Measurements from ENCODE around the gene MRPS21.

MRPS21 gene

DNA sequence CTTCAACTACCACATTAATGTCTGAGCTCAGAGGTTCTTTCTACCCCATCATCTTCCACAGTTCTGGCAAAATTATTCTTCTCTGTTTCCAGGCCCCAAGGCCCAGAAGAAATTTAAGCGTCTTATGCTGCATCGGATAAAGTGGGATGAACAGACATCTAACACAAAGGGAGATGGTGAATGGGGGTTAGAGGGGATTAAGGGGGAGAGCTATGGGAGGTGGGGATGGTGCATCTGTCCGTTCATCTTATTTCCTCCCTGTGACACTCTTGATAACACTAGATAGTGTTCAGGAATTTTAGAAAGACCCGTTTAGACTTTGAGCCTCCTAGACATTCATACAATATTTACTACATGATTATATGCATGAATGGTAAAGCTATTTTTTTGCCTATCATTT lies 52.7 kb downstream of the MRPS21 start:
- no peaks in the 10 kb centered on the region for H3K79me2 ChIP-seq (ENCODE audit: insufficient read depth, low read length)
- no peak overlapping the region for H3K9ac ChIP-seq (ENCODE audit: low read length)
- no peaks in the 10 kb centered on the region for H3K27me3 ChIP-seq (ENCODE audit: low read length)
- no peaks in the 10 kb centered on the region for H3K9me2 ChIP-seq (replicated peaks; ENCODE audit: insufficient read depth, low read length)
- no peak overlapping the region for H3K4me3 ChIP-seq (ENCODE audit: insufficient read depth, low read length, poor library complexity, severe bottlenecking)
- TF ChIP-seq, protein P1, sequence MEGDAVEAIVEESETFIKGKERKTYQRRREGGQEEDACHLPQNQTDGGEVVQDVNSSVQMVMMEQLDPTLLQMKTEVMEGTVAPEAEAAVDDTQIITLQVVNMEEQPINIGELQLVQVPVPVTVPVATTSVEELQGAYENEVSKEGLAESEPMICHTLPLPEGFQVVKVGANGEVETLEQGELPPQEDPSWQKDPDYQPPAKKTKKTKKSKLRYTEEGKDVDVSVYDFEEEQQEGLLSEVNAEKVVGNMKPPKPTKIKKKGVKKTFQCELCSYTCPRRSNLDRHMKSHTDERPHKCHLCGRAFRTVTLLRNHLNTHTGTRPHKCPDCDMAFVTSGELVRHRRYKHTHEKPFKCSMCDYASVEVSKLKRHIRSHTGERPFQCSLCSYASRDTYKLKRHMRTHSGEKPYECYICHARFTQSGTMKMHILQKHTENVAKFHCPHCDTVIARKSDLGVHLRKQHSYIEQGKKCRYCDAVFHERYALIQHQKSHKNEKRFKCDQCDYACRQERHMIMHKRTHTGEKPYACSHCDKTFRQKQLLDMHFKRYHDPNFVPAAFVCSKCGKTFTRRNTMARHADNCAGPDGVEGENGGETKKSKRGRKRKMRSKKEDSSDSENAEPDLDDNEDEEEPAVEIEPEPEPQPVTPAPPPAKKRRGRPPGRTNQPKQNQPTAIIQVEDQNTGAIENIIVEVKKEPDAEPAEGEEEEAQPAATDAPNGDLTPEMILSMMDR (IDR thresholded peaks at IDR 0.05; ENCODE audit: insufficient read depth, low read length, poor library complexity, severe bottlenecking), result no peak
- TF ChIP-seq EZH2phosphoT487 (conservative IDR thresholded peaks at IDR 0.05; ENCODE audit: low read length), result no peak
- no peaks in the 10 kb centered on the region for H3F3A ChIP-seq (ENCODE audit: insufficient read depth)
- H2AFZ ChIP-seq (ENCODE audit: low read depth, low read length, severe bottlenecking), result no peak overlapping the region
- H3K27ac ChIP-seq (ENCODE audit: low read depth, low read length), result no peak overlapping the region
- H4K20me1 ChIP-seq (ENCODE audit: low read depth, low read length), result no peaks in the 10 kb centered on the region
- H3K36me3 ChIP-seq (ENCODE audit: low read length), result peaks cover 39% of the 10 kb centered on the region; the same call in 1 of the 2 replicates
- no peaks in the 10 kb centered on the region for H3K9me3 ChIP-seq (ENCODE audit: insufficient read depth, low read length)
- no peak overlapping the region for H3K4me2 ChIP-seq (ENCODE audit: low read depth, low read length, poor library complexity, severe bottlenecking)

DNA sequence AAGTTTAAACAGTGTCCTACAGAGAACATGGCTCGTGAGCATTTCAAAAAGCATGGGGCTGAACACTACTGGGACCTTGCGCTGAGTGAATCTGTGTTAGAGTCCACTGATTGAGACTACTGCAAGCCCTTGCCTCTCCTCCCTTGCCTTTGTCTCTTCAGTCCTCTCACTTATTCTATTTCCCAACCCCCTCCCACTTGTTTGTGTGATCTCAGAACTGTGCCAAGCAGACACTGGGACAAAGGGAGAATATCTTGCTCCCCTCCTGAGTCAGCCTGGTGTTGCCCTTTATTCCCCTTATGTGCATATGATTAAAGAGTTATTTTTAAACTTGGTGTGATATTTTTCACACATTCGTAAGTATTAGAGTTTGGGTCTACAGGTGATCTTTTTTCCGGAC lies 59.2 kb downstream of the MRPS21 start:
- no peak overlapping the region for H3K27ac ChIP-seq (ENCODE audit: low read depth, low read length)
- H3K36me3 ChIP-seq (ENCODE audit: low read length), result peaks cover 22% of the 10 kb centered on the region; the same call in 1 of the 2 replicates
- H3K9me2 ChIP-seq (replicated peaks; ENCODE audit: insufficient read depth, low read length), result no peaks in the 10 kb centered on the region
- no peak overlapping the region for H3K4me2 ChIP-seq (ENCODE audit: low read depth, low read length, poor library complexity, severe bottlenecking)
- H3K79me2 ChIP-seq (ENCODE audit: insufficient read depth, low read length), result no peaks in the 10 kb centered on the region
- no peaks in the 10 kb centered on the region for H3K27me3 ChIP-seq (ENCODE audit: low read length)
- H3K9me3 ChIP-seq (ENCODE audit: insufficient read depth, low read length), result no peaks in the 10 kb centered on the region
- H3K4me3 ChIP-seq (ENCODE audit: insufficient read depth, low read length, poor library complexity, severe bottlenecking), result no peak overlapping the region
- no peaks in the 10 kb centered on the region for H3F3A ChIP-seq (ENCODE audit: insufficient read depth)
- H4K20me1 ChIP-seq (ENCODE audit: low read depth, low read length), result no peaks in the 10 kb centered on the region
- no peak overlapping the region for H2AFZ ChIP-seq (ENCODE audit: low read depth, low read length, severe bottlenecking)
- TF ChIP-seq EZH2phosphoT487 (conservative IDR thresholded peaks at IDR 0.05; ENCODE audit: low read length), result no peak
- TF ChIP-seq, protein P1 (IDR thresholded peaks at IDR 0.05; ENCODE audit: insufficient read depth, low read length, poor library complexity, severe bottlenecking), result no peak
- no peak overlapping the region for H3K9ac ChIP-seq (ENCODE audit: low read length)

All from SU-DHL-6 (cell line).